Measurements from ENCODE around the gene MAP2. TPM values are rescaled to one million over a fixed set of nuclear protein-coding genes. Genes with fewer than 3 reads are reported as not detected.

Gene MAP2, protein sequence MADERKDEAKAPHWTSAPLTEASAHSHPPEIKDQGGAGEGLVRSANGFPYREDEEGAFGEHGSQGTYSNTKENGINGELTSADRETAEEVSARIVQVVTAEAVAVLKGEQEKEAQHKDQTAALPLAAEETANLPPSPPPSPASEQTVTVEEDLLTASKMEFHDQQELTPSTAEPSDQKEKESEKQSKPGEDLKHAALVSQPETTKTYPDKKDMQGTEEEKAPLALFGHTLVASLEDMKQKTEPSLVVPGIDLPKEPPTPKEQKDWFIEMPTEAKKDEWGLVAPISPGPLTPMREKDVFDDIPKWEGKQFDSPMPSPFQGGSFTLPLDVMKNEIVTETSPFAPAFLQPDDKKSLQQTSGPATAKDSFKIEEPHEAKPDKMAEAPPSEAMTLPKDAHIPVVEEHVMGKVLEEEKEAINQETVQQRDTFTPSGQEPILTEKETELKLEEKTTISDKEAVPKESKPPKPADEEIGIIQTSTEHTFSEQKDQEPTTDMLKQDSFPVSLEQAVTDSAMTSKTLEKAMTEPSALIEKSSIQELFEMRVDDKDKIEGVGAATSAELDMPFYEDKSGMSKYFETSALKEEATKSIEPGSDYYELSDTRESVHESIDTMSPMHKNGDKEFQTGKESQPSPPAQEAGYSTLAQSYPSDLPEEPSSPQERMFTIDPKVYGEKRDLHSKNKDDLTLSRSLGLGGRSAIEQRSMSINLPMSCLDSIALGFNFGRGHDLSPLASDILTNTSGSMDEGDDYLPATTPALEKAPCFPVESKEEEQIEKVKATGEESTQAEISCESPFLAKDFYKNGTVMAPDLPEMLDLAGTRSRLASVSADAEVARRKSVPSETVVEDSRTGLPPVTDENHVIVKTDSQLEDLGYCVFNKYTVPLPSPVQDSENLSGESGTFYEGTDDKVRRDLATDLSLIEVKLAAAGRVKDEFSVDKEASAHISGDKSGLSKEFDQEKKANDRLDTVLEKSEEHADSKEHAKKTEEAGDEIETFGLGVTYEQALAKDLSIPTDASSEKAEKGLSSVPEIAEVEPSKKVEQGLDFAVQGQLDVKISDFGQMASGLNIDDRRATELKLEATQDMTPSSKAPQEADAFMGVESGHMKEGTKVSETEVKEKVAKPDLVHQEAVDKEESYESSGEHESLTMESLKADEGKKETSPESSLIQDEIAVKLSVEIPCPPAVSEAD (N-terminal part only)
- 0.59 and 2.3 TPM in 2 replicates for total RNA-seq

DNA sequence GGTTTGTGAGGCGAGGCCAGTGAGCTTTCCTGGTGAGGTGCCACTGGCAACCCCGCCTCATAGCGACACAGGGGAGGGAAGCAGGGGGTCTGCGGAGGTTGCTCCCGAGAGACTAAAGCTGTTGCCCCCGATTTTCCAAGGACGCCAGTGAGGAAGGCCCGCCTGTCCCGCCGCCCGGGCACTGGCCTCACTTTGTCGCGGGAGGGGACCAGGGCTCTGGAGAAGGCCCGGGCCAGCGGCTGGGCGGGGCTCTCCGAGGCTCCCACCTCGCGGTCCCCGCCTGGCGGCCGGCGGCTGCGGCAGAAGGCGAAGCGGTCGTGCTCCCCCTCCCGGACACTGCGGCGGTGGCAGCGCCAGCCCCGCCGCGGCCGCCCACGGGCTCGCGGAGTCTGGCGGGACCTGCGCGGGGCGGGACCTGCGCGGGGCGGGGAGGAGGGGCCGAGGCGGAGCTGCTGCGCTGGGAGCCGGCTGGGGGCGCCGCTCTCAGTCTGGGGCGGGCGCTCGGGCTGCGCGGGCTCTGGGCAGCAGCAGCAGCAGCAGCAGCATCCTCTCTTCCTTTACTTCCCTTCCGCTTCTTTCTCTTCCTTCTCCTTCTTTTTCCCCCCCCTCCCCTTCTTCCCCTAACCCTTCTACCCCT is at the start of gene MAP2:
Gene MAP2 (plus strand): TSS at position 486 of the 637 bp plus-strand sequence. CDS start 229,124 bp downstream, outside the sequence.

DNA sequence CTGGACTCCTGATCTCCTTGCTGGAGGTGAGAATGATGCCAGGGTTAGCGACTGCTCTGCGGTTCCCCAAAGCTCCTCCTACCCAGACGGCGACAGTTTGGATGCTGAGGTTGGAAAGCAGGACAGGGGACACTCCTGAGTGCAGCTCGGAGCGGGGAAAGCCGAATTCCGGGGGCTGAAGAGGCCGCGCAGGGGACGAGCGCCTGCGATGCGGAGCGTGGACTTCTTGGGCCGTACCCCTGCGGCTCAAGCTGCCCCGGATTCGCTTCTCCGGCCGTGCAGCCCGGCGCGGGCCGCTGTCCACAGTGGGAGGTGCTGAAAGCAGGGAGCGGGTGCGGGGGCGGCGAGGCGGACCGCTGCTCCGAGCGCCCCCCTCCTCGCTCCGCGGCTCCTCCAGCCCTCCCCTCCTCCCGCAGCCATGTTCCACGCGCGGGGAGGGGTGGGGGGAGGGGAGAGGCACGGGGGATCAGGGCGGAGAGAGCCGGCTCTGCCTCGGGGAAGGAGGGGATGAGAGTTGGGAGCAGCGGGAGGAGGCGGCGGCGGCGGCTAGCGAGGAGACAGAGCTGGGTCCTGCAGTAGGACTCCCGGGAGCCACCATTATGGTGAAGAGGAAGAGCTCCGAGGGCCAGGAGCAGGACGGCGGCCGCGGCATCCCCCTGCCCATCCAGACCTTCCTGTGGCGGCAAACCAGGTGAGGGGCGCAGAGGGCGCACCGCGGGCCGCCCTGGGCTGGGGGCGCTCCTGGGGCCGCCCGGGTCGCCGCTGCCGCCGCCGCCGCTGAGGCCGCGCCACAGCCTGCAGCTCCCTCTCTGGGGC is 347.8 kb downstream of the MAP2 start, which contains the start of gene UNC80:
Gene UNC80 (plus strand): TSS at position 359 of the 816 bp plus-strand sequence. CDS start 241 bp downstream, at position 600.

Data from smooth muscle cell of the umbilical artery (primary cell).